ENCODE measurements around the gene PER2.

PER2 gene

DNA sequence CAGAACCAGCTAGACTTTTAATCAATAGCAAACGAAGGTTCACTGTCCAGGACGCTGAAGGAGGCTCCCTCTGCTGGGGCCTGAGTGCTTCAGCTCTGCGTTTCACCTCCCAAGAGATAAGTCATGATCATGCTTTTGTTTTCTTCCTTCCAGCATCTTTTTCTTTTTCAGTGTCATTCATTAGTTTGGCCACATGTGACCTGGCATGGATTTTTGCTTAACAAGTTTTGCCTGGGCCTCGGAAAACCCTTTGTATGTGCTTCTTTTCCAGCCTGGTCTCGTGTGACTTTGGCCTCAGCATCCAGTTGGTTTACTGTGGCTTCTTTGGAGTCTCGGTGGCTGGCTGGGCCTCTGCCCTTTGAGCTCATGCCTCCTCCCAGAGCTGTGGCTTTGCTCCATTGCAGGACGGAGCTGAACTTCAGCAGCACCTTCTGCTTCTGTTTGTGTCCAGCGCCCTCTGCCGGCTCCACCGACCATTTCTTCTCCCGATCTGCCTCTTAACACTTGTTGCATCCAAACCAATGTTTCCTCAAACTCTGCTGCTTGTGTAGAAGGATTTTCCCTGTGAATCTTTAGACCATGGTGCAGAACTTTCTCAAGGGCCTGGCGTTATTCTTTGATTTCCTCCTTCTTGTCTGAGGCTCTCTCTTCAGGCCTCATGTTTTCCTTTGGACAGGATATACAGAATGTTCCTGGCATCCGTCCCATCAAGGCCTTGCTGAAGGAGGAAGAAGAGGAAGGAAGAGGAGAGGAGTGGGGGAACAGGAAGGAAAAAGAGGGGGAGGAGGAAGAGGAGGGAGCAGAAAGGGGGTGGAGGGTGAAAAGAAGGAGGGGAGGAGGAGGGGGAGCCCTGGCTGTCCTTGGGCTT lies 25.0 kb downstream of the PER2 start:
- CTCF ChIA-PET = interaction anchor here (0.5 to 4.9 kb wide), 36 partner anchors 8 to 990 kb away, joined by 3 to 54 read pairs (median 4); partner anchors contain the start of genes ERFE and PER2
- no peak overlapping the region for H3K27ac ChIP-seq (ENCODE audit: extremely low read depth, low read depth, low read length)
- TF ChIP-seq ZNF600 (tag by site-specific recombination; IDR thresholded peaks at IDR 0.05) = peak; percentile 76
- no peak for TF ChIP-seq YY2 (tag by site-specific recombination; IDR thresholded peaks at IDR 0.05)
- TF ChIP-seq GLI4 (tag by site-specific recombination; IDR thresholded peaks at IDR 0.05) = no peak
- TF ChIP-seq, protein P1, sequence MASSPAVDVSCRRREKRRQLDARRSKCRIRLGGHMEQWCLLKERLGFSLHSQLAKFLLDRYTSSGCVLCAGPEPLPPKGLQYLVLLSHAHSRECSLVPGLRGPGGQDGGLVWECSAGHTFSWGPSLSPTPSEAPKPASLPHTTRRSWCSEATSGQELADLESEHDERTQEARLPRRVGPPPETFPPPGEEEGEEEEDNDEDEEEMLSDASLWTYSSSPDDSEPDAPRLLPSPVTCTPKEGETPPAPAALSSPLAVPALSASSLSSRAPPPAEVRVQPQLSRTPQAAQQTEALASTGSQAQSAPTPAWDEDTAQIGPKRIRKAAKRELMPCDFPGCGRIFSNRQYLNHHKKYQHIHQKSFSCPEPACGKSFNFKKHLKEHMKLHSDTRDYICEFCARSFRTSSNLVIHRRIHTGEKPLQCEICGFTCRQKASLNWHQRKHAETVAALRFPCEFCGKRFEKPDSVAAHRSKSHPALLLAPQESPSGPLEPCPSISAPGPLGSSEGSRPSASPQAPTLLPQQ (tag by site-specific recombination; IDR thresholded peaks at IDR 0.05) = no peak
- peak; percentile 39; the same call in 1 of the 2 replicates for TF ChIP-seq ZBTB17 (tag by site-specific recombination; IDR thresholded peaks at IDR 0.05)
- TF ChIP-seq, protein P2, sequence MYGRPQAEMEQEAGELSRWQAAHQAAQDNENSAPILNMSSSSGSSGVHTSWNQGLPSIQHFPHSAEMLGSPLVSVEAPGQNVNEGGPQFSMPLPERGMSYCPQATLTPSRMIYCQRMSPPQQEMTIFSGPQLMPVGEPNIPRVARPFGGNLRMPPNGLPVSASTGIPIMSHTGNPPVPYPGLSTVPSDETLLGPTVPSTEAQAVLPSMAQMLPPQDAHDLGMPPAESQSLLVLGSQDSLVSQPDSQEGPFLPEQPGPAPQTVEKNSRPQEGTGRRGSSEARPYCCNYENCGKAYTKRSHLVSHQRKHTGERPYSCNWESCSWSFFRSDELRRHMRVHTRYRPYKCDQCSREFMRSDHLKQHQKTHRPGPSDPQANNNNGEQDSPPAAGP (tag by site-specific recombination; IDR thresholded peaks at IDR 0.05) = no peak
- TF ChIP-seq, protein P3, sequence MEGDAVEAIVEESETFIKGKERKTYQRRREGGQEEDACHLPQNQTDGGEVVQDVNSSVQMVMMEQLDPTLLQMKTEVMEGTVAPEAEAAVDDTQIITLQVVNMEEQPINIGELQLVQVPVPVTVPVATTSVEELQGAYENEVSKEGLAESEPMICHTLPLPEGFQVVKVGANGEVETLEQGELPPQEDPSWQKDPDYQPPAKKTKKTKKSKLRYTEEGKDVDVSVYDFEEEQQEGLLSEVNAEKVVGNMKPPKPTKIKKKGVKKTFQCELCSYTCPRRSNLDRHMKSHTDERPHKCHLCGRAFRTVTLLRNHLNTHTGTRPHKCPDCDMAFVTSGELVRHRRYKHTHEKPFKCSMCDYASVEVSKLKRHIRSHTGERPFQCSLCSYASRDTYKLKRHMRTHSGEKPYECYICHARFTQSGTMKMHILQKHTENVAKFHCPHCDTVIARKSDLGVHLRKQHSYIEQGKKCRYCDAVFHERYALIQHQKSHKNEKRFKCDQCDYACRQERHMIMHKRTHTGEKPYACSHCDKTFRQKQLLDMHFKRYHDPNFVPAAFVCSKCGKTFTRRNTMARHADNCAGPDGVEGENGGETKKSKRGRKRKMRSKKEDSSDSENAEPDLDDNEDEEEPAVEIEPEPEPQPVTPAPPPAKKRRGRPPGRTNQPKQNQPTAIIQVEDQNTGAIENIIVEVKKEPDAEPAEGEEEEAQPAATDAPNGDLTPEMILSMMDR (tag by site-specific recombination; IDR thresholded peaks at IDR 0.05) = peak; percentile 84
- no peak for TF ChIP-seq ZNF24 (tag by site-specific recombination; IDR thresholded peaks at IDR 0.05)
- TF ChIP-seq HOXA7 (CRISPR knock-in tag; IDR thresholded peaks at IDR 0.05; ENCODE audit: borderline replicate concordance) = no peak
- peak; percentile 98 for TF ChIP-seq SCRT1 (tag by site-specific recombination; IDR thresholded peaks at IDR 0.05; ENCODE audit: borderline replicate concordance)
- no peak for TF ChIP-seq ZNF621 (tag by site-specific recombination; IDR thresholded peaks at IDR 0.05)
- TF ChIP-seq, protein P4, sequence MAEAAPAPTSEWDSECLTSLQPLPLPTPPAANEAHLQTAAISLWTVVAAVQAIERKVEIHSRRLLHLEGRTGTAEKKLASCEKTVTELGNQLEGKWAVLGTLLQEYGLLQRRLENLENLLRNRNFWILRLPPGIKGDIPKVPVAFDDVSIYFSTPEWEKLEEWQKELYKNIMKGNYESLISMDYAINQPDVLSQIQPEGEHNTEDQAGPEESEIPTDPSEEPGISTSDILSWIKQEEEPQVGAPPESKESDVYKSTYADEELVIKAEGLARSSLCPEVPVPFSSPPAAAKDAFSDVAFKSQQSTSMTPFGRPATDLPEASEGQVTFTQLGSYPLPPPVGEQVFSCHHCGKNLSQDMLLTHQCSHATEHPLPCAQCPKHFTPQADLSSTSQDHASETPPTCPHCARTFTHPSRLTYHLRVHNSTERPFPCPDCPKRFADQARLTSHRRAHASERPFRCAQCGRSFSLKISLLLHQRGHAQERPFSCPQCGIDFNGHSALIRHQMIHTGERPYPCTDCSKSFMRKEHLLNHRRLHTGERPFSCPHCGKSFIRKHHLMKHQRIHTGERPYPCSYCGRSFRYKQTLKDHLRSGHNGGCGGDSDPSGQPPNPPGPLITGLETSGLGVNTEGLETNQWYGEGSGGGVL (tag by site-specific recombination; IDR thresholded peaks at IDR 0.05) = peak; percentile 48; the same call in 1 of the 2 replicates
- TF ChIP-seq ZNF654 (tag by site-specific recombination; IDR thresholded peaks at IDR 0.05; ENCODE audit: low read depth) = peak; percentile 80
- peak; percentile 99 for TF ChIP-seq SCRT2 (tag by site-specific recombination; IDR thresholded peaks at IDR 0.05)
- TF ChIP-seq, protein P5, sequence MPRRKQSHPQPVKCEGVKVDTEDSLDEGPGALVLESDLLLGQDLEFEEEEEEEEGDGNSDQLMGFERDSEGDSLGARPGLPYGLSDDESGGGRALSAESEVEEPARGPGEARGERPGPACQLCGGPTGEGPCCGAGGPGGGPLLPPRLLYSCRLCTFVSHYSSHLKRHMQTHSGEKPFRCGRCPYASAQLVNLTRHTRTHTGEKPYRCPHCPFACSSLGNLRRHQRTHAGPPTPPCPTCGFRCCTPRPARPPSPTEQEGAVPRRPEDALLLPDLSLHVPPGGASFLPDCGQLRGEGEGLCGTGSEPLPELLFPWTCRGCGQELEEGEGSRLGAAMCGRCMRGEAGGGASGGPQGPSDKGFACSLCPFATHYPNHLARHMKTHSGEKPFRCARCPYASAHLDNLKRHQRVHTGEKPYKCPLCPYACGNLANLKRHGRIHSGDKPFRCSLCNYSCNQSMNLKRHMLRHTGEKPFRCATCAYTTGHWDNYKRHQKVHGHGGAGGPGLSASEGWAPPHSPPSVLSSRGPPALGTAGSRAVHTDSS (tag by site-specific recombination; IDR thresholded peaks at IDR 0.05) = peak; percentile 43
- no peak for TF ChIP-seq ZBTB8A (tag by site-specific recombination; IDR thresholded peaks at IDR 0.05)
- TF ChIP-seq ZFP41 (tag by site-specific recombination; IDR thresholded peaks at IDR 0.05; ENCODE audit: borderline replicate concordance) = no peak
- no peak for TF ChIP-seq ZNF248 (tag by site-specific recombination; IDR thresholded peaks at IDR 0.05)
- TF ChIP-seq, protein P6, sequence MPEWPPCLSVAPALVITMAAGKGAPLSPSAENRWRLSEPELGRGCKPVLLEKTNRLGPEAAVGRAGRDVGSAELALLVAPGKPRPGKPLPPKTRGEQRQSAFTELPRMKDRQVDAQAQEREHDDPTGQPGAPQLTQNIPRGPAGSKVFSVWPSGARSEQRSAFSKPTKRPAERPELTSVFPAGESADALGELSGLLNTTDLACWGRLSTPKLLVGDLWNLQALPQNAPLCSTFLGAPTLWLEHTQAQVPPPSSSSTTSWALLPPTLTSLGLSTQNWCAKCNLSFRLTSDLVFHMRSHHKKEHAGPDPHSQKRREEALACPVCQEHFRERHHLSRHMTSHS (tag by site-specific recombination; IDR thresholded peaks at IDR 0.05) = no peak
- TF ChIP-seq, protein P7, sequence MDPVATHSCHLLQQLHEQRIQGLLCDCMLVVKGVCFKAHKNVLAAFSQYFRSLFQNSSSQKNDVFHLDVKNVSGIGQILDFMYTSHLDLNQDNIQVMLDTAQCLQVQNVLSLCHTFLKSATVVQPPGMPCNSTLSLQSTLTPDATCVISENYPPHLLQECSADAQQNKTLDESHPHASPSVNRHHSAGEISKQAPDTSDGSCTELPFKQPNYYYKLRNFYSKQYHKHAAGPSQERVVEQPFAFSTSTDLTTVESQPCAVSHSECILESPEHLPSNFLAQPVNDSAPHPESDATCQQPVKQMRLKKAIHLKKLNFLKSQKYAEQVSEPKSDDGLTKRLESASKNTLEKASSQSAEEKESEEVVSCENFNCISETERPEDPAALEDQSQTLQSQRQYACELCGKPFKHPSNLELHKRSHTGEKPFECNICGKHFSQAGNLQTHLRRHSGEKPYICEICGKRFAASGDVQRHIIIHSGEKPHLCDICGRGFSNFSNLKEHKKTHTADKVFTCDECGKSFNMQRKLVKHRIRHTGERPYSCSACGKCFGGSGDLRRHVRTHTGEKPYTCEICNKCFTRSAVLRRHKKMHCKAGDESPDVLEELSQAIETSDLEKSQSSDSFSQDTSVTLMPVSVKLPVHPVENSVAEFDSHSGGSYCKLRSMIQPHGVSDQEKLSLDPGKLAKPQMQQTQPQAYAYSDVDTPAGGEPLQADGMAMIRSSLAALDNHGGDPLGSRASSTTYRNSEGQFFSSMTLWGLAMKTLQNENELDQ (tag by site-specific recombination; IDR thresholded peaks at IDR 0.05; ENCODE audit: low read depth) = no peak
- TF ChIP-seq, protein P8, sequence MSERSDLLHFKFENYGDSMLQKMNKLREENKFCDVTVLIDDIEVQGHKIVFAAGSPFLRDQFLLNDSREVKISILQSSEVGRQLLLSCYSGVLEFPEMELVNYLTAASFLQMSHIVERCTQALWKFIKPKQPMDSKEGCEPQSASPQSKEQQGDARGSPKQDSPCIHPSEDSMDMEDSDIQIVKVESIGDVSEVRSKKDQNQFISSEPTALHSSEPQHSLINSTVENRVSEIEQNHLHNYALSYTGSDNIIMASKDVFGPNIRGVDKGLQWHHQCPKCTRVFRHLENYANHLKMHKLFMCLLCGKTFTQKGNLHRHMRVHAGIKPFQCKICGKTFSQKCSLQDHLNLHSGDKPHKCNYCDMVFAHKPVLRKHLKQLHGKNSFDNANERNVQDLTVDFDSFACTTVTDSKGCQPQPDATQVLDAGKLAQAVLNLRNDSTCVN (tag by site-specific recombination; optimal IDR thresholded peaks at IDR 0.05) = no peak
- H3K9me3 ChIP-seq (ENCODE audit: control insufficient read depth, insufficient read depth, low read depth, low read length) = no peaks in the 10 kb centered on the region
- POLR2A ChIA-PET = interaction anchor here (1.0 kb wide), 1 partner anchor 103 kb away, joined by 4 read pairs; no protein-coding TSS in a partner anchor
- peaks cover 0 to 15% of the 10 kb centered on the region in 2 experiments; a peak in 1 of 3 replicates for H3K36me3 ChIP-seq (ENCODE audit: control insufficient read depth in 2 of 2, insufficient read depth in 1 of 2, low read length in 2 of 2)
- no peak overlapping the region for H3K4me3 ChIP-seq (ENCODE audit: low read depth, low read length)
- H3K4me1 ChIP-seq (ENCODE audit: control insufficient read depth, insufficient read depth, low read length) = no peaks in the 10 kb centered on the region

Data from HEK293 (cell line).